GM12878 (cell line): ENCODE measurements around the gene POT1. TPM values are rescaled to one million over a fixed set of nuclear protein-coding genes. Genes with fewer than 3 reads are reported as not detected.

Source experiments
- BRCA1 ChIP-seq: IDR thresholded peaks from 2 replicates; pipeline ENCODE4 v1.6.1; 2011; ENCODE audit warnings: low read depth, low read length, improper control_type of control experiment
- CREM ChIP-seq: IDR thresholded peaks from 2 replicates; pipeline ENCODE4 v1.6.1; 2014; ENCODE audit warnings: antibody characterized with exemption, low read depth
- MAX ChIP-seq: IDR thresholded peaks from 2 replicates; pipeline ENCODE4 v1.6.1; 2012; ENCODE audit warnings: low read depth, low read length, improper control_type of control experiment
- MTA2 ChIP-seq: fragments of 450-650 bp; IDR thresholded peaks from 2 replicates; pipeline ENCODE4 v1.6.1; 2016; ENCODE audit warnings: low read depth, mild to moderate bottlenecking, moderate library complexity
- MYC ChIP-seq: IDR thresholded peaks from 2 replicates; pipeline ENCODE4 v1.6.1; 2011; ENCODE audit warnings: mild to moderate bottlenecking, low read length, moderate library complexity, inconsistent platforms; ENCODE audit not compliant: insufficient read depth, insufficient replicate concordance, insufficient read length, severe bottlenecking
- NFXL1 ChIP-seq: fragments of 450-650 bp; IDR thresholded peaks from 2 replicates; pipeline ENCODE4 v1.6.1; 2017; ENCODE audit warnings: antibody characterized with exemption, mild to moderate bottlenecking, borderline replicate concordance
- PAX8 ChIP-seq: fragments of 450-650 bp; IDR thresholded peaks from 2 replicates; pipeline ENCODE4 v1.6.1; 2017; ENCODE audit warnings: mild to moderate bottlenecking, moderate library complexity
- POLR2A ChIP-seq: IDR thresholded peaks from 2 replicates; pipeline ENCODE4 v1.6.1; 2011; ENCODE audit warnings: low read depth, mild to moderate bottlenecking, low read length
- USF2 ChIP-seq: IDR thresholded peaks from 2 replicates; pipeline ENCODE4 v1.6.1; 2011; ENCODE audit warnings: low read depth, low read length, improper control_type of control experiment, borderline replicate concordance
- ZBTB40 ChIP-seq: fragments of 450-650 bp; IDR thresholded peaks from 2 replicates; pipeline ENCODE4 v1.6.1; 2016; ENCODE audit warnings: mild to moderate bottlenecking, moderate library complexity, borderline replicate concordance
- polyA plus RNA-seq, 11 experiments: library from polyadenylated mRNA; depleted of rRNA in 4 of 11; unstranded in 6 of 11; stranded (reverse) in 5 of 11; fragments of >200 nt; fragmentation: Nextera tagmentation in 4 of 11; fragmentation: Illumina TruSeq in 1 of 11; extraction: Ambion mirVana in 4 of 11; extraction: Trizol in 1 of 11; gene quantifications; 1 replicate in 1 of 11; 2 replicates in 10 of 11; pipeline versions ENCODE4 v1.2.1 to v1.2.3, GENCODE V29; 2011 to 2016; ENCODE audit warnings: inconsistent platforms in 2 of 11, missing spikeins in 2 of 11, low read depth in 1 of 11
- total RNA-seq, 4 experiments: library from RNA; depleted of rRNA in 3 of 4; stranded (reverse); fragments of >200 nt in 3 of 4; fragmentation: Illumina TruSeq in 1 of 4; extraction: Trizol in 1 of 4; gene quantifications; 2 replicates each; pipeline versions ENCODE4 v1.2.1 to v1.2.3, GENCODE V29; 2013 to 2021

POT1 gene
- total and polyA plus RNA-seq, 10 of the 15 experiments (the other 5 are each of a cell fraction or from before 2014, with no cell fraction given): 16.3 to 87.0 (median 33.9) TPM

- TF ChIP-seq ZBTB40 (no peak), PAX8 (no peak), MAX (no peak), BRCA1 (no peak), MYC (no peak), USF2 (no peak), CREM (no peak), MTA2 (no peak), NFXL1 (no peak), POLR2A (no peak)
Observed at GRCh38 chr7:124808206-124808605, 121.4 kb downstream of the POT1 start (continued).
